HepG2 (cell line): ENCODE data around the gene RNF13. TPM values are rescaled to one million over a fixed set of nuclear protein-coding genes. Genes with fewer than 3 reads are reported as not detected.

Source experiments
- ESRRA ChIP-seq: sonication (generic); formaldehyde crosslinking; IDR thresholded peaks from 2 replicates; pipeline ENCODE4 v1.5.1; 2020; ENCODE audit warnings: mild to moderate bottlenecking, low read depth, missing genetic modification reagents
- GRHL1 ChIP-seq: sonication (generic); formaldehyde crosslinking; conservative IDR thresholded peaks from 2 replicates; pipeline ENCODE4 v1.8.0; 2022; ENCODE audit warnings: missing genetic modification reagents
- HNF1B ChIP-seq: sonication (generic); formaldehyde crosslinking; IDR thresholded peaks from 2 replicates; pipeline ENCODE4 v1.5.1; 2020; ENCODE audit warnings: mild to moderate bottlenecking, moderate library complexity, missing genetic modification reagents
- HNF4G ChIP-seq, 2 experiments: sonication (generic) in 1 of 2; formaldehyde crosslinking in 1 of 2; IDR thresholded peaks; 2 replicates each; pipeline versions ENCODE4 v1.4.0 to v1.6.1; 2011 to 2020; ENCODE audit warnings: borderline replicate concordance in 2 of 2, low read depth in 2 of 2, mild to moderate bottlenecking in 2 of 2, low read length in 1 of 2, missing genetic modification reagents in 1 of 2, moderate library complexity in 1 of 2
- IRF2 ChIP-seq: IDR thresholded peaks from 2 replicates; pipeline ENCODE4 v1.6.1; 2018; ENCODE audit warnings: missing genetic modification reagents, missing compliant biosample characterization
- MLLT10 ChIP-seq: sonication (generic); formaldehyde crosslinking; IDR thresholded peaks from 2 replicates; pipeline ENCODE4 v1.4.0; 2020; ENCODE audit warnings: missing genetic modification reagents
- PTBP1 ChIP-seq: fragments of 200-400 bp; formaldehyde crosslinking; IDR thresholded peaks from 2 replicates; pipeline ENCODE4 v1.6.1; 2018; ENCODE audit warnings: low read length, low read depth; ENCODE audit not compliant: poor library complexity, severe bottlenecking
- RXRB ChIP-seq: IDR thresholded peaks from 2 replicates; pipeline ENCODE4 v1.6.1; 2016; ENCODE audit warnings: borderline replicate concordance, missing genetic modification reagents, missing compliant biosample characterization
- SIN3A ChIP-seq: IDR thresholded peaks from 2 replicates; pipeline ENCODE4 v1.6.1; 2011; ENCODE audit warnings: low read depth, mild to moderate bottlenecking, control low read depth, low read length, borderline replicate concordance
- ZBTB10 ChIP-seq: sonication (generic); formaldehyde crosslinking; IDR thresholded peaks from 2 replicates; pipeline ENCODE4 v1.4.0; 2020; ENCODE audit warnings: missing genetic modification reagents, borderline replicate concordance
- ZNF235 ChIP-seq: sonication (generic); formaldehyde crosslinking; IDR thresholded peaks from 2 replicates; pipeline ENCODE4 v1.8.1; 2023; ENCODE audit warnings: mild to moderate bottlenecking, missing genetic modification reagents, borderline replicate concordance
- ZNF569 ChIP-seq: sonication (generic); formaldehyde crosslinking; IDR thresholded peaks from 2 replicates; pipeline ENCODE4 v1.5.0; 2020; ENCODE audit warnings: mild to moderate bottlenecking, missing genetic modification reagents, moderate library complexity, borderline replicate concordance
- ZNF782 ChIP-seq: sonication (generic); formaldehyde crosslinking; IDR thresholded peaks from 2 replicates; pipeline ENCODE4 v1.4.0; 2020; ENCODE audit warnings: missing genetic modification reagents, mild to moderate bottlenecking, borderline replicate concordance
- polyA plus RNA-seq, 8 experiments: library from polyadenylated mRNA; depleted of rRNA in 3 of 8; stranded (reverse) in 7 of 8; unstranded in 1 of 8; fragments of >200 nt; fragmentation: Illumina TruSeq in 4 of 8; extraction: Trizol in 4 of 8; gene quantifications; 2 replicates each; pipeline versions ENCODE4 v1.2.1 to v1.2.3, GENCODE V29; 2011 to 2016; ENCODE audit warnings: low read depth in 4 of 8, missing spikeins in 1 of 8, mixed read lengths in 1 of 8; ENCODE audit not compliant: insufficient read depth in 1 of 8
- total RNA-seq, 5 experiments: library from RNA; depleted of rRNA; stranded (reverse); fragments of >200 nt; fragmentation: Illumina TruSeq; extraction: Trizol; gene quantifications; 2 replicates each; pipeline ENCODE4 v1.2.3, GENCODE V29; 2016; ENCODE audit warnings: low read depth in 1 of 5
- TF ChIP-seq, protein P1 (sequence below): sonication (generic); formaldehyde crosslinking; IDR thresholded peaks from 2 replicates; pipeline ENCODE4 v1.5.1; 2020; ENCODE audit warnings: mild to moderate bottlenecking, missing genetic modification reagents
- TF ChIP-seq, protein P2 (sequence below): IDR thresholded peaks from 2 replicates; pipeline ENCODE4 v1.6.1; 2012; ENCODE audit warnings: low read depth, low read length, improper control_type of control experiment

RNF13 gene
- total and polyA plus RNA-seq, 2 of the 13 experiments (the other 11 are each of a cell fraction or from before 2014, with no cell fraction given) = 39.8 to 46.0 TPM

DNA sequence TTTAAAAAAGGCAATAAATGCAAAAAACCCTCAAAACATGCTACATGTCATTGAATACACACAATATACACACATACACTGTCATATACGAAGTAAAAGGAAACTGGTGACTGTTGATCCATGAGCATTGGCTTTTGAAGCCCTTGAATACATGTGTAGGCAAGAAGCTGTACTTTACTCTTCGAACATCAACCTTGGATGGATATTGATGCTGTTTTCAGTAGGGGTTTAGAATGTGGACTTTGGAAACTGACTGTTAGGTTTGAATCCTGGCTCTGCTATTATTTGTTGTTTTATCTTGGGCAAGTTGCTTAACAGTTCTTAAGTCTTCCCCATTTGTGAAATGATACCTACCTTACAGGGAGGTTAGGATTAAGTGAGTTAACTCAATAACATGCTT lies 30.5 kb downstream of the RNF13 start (continued):
- TF ChIP-seq GRHL1 (CRISPR knock-in tag) (no peak), HNF4G (IDR thresholded peaks at IDR 0.05; ENCODE audit: borderline replicate concordance, low read depth, low read length) (peak; percentile 95), HNF4G (CRISPR knock-in tag; IDR thresholded peaks at IDR 0.05; ENCODE audit: borderline replicate concordance, low read depth) (peak; percentile 92; the same call in 1 of the 2 replicates), MLLT10 (no peak), ESRRA (CRISPR knock-in tag) (0 out of 2 replicates have a peak, but pooled peaks have one; percentile 23), ZBTB10 (no peak), HNF1B (no peak), RXRB (peak; percentile 61; the same call in 1 of the 2 replicates), IRF2 (CRISPR knock-in tag) (0 out of 2 replicates have a peak, but pooled peaks have one; percentile 31), ZNF569 (no peak), PTBP1 (no peak), ZNF235 (CRISPR knock-in tag) (no peak), SIN3A (no peak), ZNF782 (CRISPR knock-in tag) (no peak)
- TF ChIP-seq, protein P1, sequence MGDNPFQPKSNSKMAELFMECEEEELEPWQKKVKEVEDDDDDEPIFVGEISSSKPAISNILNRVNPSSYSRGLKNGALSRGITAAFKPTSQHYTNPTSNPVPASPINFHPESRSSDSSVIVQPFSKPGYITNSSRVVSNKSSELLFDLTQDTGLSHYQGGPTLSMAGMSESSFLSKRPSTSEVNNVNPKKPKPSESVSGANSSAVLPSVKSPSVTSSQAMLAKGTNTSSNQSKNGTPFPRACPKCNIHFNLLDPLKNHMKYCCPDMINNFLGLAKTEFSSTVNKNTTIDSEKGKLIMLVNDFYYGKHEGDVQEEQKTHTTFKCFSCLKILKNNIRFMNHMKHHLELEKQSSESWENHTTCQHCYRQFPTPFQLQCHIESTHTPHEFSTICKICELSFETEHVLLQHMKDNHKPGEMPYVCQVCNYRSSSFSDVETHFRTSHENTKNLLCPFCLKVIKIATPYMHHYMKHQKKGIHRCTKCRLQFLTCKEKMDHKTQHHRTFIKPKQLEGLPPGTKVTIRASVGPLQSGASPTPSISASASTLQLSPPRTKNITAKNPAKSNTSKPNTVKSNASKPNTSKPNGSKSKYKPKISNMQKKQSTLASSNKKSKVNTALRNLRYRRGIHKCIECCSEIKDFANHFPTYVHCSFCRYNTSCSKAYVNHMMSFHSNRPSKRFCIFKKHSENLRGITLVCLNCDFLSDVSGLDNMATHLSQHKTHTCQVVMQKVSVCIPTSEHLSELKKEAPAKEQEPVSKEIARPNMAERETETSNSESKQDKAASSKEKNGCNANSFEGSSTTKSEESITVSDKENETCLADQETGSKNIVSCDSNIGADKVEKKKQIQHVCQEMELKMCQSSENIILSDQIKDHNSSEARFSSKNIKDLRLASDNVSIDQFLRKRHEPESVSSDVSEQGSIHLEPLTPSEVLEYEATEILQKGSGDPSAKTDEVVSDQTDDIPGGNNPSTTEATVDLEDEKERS (CRISPR knock-in tag) = peak; percentile 54; the same call in 1 of the 2 replicates
- TF ChIP-seq, protein P2, sequence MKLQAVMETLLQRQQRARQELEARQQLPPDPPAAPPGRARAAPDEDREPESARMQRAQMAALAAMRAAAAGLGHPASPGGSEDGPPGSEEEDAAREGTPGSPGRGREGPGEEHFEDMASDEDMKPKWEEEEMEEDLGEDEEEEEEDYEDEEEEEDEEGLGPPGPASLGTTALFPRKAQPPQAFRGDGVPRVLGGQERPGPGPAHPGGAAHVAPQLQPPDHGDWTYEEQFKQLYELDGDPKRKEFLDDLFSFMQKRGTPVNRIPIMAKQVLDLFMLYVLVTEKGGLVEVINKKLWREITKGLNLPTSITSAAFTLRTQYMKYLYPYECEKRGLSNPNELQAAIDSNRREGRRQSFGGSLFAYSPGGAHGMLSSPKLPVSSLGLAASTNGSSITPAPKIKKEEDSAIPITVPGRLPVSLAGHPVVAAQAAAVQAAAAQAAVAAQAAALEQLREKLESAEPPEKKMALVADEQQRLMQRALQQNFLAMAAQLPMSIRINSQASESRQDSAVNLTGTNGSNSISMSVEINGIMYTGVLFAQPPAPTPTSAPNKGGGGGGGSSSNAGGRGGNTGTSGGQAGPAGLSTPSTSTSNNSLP = peak; percentile 33; the same call in 1 of the 2 replicates
